ENCODE measurements around the gene BDH2.

- TF ChIP-seq CTCF (IDR thresholded peaks at IDR 0.05 in 8 of 11, conservative IDR thresholded peaks at IDR 0.05 in 3 of 11) (peak; percentile 31 to 66 (median 53)), POLR2AphosphoS5 (IDR thresholded peaks at IDR 0.05) (no peak), POLR2A (IDR thresholded peaks at IDR 0.05) (no peak)
These were observed 7.9 kb downstream of the BDH2 start for GRCh38 chr4:103091601-103092223.
